GM12875 (cell line): Measurements from ENCODE around the gene TM9SF4.

ENCODE experiments used
- H3K4me3 ChIP-seq: one replicate; pipeline ENCODE4 v1.5.1; 2011; ENCODE audit warnings: low read depth, low read length, control low read depth
- TF ChIP-seq, protein P1 (sequence below): IDR thresholded peaks from 2 replicates; pipeline ENCODE4 v1.5.1; 2011; ENCODE audit warnings: low read depth, mild to moderate bottlenecking, control low read depth, inconsistent platforms, low read length, moderate library complexity, borderline replicate concordance; ENCODE audit not compliant: insufficient read depth

The TM9SF4 gene

DNA sequence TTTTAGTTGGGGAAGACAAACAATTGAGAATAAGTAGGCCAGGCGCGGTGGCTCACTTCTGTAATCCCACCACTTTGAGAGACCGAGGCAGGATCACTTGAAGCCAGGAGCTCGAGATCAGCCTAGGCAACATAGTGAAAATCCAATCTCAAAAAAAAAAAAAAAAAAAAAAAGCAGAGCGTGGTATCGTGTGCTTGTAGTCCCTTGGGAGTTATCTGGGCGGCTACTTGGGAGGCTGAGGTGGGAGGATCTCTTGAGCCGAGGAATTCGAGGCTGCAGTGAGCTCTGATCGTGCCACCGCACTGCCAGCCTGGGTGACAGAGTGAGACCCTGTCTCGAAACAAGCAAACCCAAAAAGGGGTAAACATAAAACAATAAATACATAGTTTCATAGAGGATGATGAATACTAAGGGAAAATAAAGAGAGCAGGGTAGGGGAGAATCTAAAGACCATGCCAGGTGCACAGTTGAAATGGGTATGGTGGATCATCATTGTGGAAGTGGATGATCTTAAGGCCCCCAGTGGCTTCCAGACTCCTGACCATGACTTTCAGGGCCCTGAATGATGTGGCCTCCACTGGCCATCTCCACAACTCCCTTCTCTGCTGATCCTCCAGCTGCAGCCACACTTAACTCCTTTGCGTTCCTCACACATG lies 99.1 kb downstream of the TM9SF4 start:
- TF ChIP-seq, protein P1, sequence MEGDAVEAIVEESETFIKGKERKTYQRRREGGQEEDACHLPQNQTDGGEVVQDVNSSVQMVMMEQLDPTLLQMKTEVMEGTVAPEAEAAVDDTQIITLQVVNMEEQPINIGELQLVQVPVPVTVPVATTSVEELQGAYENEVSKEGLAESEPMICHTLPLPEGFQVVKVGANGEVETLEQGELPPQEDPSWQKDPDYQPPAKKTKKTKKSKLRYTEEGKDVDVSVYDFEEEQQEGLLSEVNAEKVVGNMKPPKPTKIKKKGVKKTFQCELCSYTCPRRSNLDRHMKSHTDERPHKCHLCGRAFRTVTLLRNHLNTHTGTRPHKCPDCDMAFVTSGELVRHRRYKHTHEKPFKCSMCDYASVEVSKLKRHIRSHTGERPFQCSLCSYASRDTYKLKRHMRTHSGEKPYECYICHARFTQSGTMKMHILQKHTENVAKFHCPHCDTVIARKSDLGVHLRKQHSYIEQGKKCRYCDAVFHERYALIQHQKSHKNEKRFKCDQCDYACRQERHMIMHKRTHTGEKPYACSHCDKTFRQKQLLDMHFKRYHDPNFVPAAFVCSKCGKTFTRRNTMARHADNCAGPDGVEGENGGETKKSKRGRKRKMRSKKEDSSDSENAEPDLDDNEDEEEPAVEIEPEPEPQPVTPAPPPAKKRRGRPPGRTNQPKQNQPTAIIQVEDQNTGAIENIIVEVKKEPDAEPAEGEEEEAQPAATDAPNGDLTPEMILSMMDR, result no peak
- peak overlapping the region; percentile 87 for H3K4me3 ChIP-seq

DNA sequence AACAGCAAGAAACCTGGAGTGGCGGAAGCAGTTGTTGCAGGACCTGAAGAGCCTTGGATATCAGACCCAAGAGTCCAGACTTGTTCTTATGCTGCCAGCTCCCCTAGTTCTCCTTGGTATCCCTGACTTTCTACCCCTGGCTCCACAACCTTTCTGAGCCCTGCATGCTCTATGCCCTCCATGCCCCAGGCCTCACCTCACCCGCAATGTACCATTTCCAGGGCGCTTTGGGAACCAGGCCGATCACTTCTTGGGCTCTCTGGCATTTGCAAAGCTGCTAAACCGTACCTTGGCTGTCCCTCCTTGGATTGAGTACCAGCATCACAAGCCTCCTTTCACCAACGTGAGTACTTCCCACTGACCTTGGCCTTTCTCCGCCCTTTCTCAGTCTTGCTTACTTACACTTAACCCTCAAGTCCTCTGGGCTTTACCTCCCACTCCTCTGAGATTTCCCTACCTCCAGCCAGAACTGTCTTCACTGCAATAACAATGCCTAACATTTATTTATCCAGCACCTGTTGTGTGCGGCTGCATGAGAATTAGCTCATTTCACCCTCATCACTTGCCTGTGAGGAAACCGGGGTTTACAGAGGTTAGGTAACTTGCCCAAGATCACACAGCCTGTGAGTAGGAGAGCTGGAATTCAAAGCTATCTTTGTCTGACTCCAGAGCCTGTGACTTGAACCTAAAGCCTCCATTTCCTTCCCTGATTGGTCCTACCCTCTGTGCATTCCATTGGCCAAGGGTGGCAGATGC lies 100.5 kb downstream of the TM9SF4 start:
- TF ChIP-seq, protein P1, result no peak
- H3K4me3 ChIP-seq, result no peak overlapping the region

DNA sequence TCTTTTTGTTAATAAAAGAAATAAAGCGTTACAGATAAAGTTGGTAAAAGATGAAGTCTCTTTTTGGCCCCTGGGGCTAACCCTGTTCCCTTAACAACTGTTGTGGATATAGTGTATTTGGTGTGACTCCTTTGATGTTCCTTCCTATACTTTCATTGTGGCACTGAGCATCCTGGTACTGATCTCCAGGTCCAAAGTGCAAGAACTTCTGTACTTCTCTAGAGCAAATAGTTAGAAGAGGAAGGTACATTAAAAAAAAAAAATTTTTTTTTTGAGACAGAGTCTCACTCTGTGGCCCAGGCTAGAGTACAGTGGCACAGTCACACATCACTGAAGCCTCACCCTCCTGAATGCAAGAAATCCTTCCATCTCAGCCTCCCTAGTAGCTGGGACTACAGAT lies 104.4 kb downstream of the TM9SF4 start:
- TF ChIP-seq, protein P1, result no peak

GRCh38 chr20:32215147-32215546 lies 105.6 kb downstream of the TM9SF4 start:
- TF ChIP-seq, protein P1, result no peak

More for the DNA sequence above, 104.4 kb downstream of the TM9SF4 start:
- H3K4me3 ChIP-seq, result no peak overlapping the region

GRCh38 chr20:32215729-32216128 lies 106.2 kb downstream of the TM9SF4 start:
- H3K4me3 ChIP-seq, result no peak overlapping the region
- TF ChIP-seq, protein P1, result no peak

More at GRCh38 chr20:32215147-32215546, 105.6 kb downstream of the TM9SF4 start:
- H3K4me3 ChIP-seq, result no peak overlapping the region

- no peak overlapping the region for H3K4me3 ChIP-seq
- TF ChIP-seq, protein P1, result no peak
Measured at GRCh38 chr20:32216179-32217142, 106.9 kb downstream of the TM9SF4 start.
